ENCODE results near the gene ANKRD1. TPM values are rescaled to one million over a fixed set of nuclear protein-coding genes. Genes with fewer than 3 reads are reported as not detected.
"Not testable (repeated sequence)": the region's sequence is repeated elsewhere in the genome, so short reads cannot be mapped to it uniquely, and the experiment has no call there.

The ANKRD1 gene
- total RNA-seq, 4 donors from 2014 or later, result 0.83 TPM; not detected in 3

- Histone ChIP-seq H3K4me1 (no peaks in the 10 kb centered on the region), H3K4me3 (no peak overlapping the region), H3K9me3 (peaks cover 0 to 3% (median 0%) of the 10 kb centered on the region in 4 donors), H3K27ac (replicated peaks in 1 of 4) (no peak overlapping the region), H3K27me3 (no peaks in the 10 kb centered on the region), H3K36me3 (no peaks in the 10 kb centered on the region)
- DNase-seq (ENCODE audit: extremely low spot score), result peak; percentile 75
- 86% methylated on average over 4 of the region's 4 CpGs for WGBS
- TF ChIP-seq POLR2AphosphoS5 (IDR thresholded peaks at IDR 0.05) (no peak), EP300 (IDR thresholded peaks at IDR 0.05) (no peak), POLR2A (IDR thresholded peaks at IDR 0.05; ENCODE audit: low read depth) (no peak), CTCF (IDR thresholded peaks at IDR 0.05) (no peak)
- intact Hi-C loops (cut with DNase I), result no loop called here
These were observed 24.7 kb upstream of the ANKRD1 start for GRCh38 chr10:90945491-90946070.

- Histone ChIP-seq H3K36me3 (no peaks in the 10 kb centered on the region), H3K27me3 (no peaks in the 10 kb centered on the region), H3K4me3 (no peak overlapping the region), H3K27ac (replicated peaks in 1 of 4) (no peak overlapping the region), H3K4me1 (no peaks in the 10 kb centered on the region), H3K9me3 (no peaks in the 10 kb centered on the region)
- TF ChIP-seq EP300 (IDR thresholded peaks at IDR 0.05), result no peak
- TF ChIP-seq POLR2AphosphoS5 (IDR thresholded peaks at IDR 0.05), result no peak
- no peak for TF ChIP-seq POLR2A (IDR thresholded peaks at IDR 0.05; ENCODE audit: low read depth)
- TF ChIP-seq CTCF (IDR thresholded peaks at IDR 0.05), result no peak
- DNase-seq (ENCODE audit: extremely low spot score), result no peak
- intact Hi-C loops (cut with DNase I), result no loop called here
- WGBS, result 0% methylated on average over 1 of the region's 1 CpG
These were observed 23.9 kb upstream of the ANKRD1 start for GRCh38 chr10:90944749-90945148.

GRCh38 chr10:90942980-90943379, 22.1 kb upstream of the ANKRD1 start:
- H3K36me3 ChIP-seq; H3K9me3 ChIP-seq; H3K27ac ChIP-seq (replicated peaks in 1 of 4); H3K27me3 ChIP-seq; H3K4me1 ChIP-seq; H3K4me3 ChIP-seq; intact Hi-C loops (cut with DNase I); DNase-seq (ENCODE audit: extremely low spot score): not testable (repeated sequence)
- 81% methylated on average over 3 of the region's 3 CpGs for WGBS

DNA sequence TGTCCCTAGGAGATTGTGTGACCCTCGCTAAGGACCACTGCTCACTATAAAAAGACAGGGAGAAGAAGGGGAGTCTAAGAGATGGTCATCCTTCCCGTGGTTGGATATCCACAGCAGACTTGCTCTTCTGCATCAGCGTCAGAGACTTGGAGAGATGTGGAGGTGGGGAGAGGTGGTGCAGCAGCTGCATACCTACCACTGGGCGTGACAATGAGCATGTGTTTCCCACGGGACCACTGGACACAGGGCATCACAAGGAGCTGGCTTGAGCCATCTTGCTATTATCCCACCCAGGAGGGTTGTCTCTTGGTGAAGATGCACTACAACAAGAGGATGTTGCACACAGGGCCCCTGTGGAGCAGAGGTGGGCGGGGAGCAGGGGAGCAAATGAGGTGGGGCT, 18.8 kb upstream of the ANKRD1 start:
- intact Hi-C loops (cut with DNase I), result no loop called here
- TF ChIP-seq CTCF (IDR thresholded peaks at IDR 0.05), result no peak

DNA sequence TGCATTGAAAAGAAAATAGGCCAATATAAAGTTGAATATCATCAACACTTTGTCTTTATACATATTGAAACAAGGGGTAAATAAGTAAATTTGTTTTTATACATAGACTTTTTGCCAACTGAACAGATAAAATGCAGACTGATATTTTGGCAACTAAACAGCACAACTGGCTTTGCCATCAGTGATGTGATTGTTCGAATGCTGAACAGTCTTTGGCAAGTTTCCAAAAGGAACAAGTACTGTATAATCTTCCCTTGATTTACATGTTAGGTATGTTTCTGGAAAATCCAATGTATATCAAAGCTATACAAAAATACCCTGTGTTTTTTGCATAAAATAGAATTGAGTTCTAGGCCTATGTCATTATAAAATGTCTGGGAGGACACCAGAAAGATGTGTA, 18.2 kb upstream of the ANKRD1 start:
- Histone ChIP-seq H3K9me3 (no peaks in the 10 kb centered on the region), H3K27ac (replicated peaks in 1 of 4) (no peak overlapping the region), H3K4me3 (no peak overlapping the region), H3K4me1 (peaks cover 0 to 7% (median 3%) of the 10 kb centered on the region in 4 donors), H3K36me3 (no peaks in the 10 kb centered on the region), H3K27me3 (no peaks in the 10 kb centered on the region)
- TF ChIP-seq POLR2A (IDR thresholded peaks at IDR 0.05; ENCODE audit: low read depth) (no peak), CTCF (IDR thresholded peaks at IDR 0.05) (no peak), EP300 (IDR thresholded peaks at IDR 0.05) (no peak), POLR2AphosphoS5 (IDR thresholded peaks at IDR 0.05) (no peak)
- intact Hi-C loops (cut with DNase I), result no loop called here
- 71% methylated on average over 1 of the region's 1 CpG for WGBS
- no peak for DNase-seq (ENCODE audit: extremely low spot score)

More for the DNA sequence above, 18.8 kb upstream of the ANKRD1 start:
- Histone ChIP-seq H3K27ac (replicated peaks in 1 of 4) (no peak overlapping the region), H3K27me3 (no peaks in the 10 kb centered on the region), H3K36me3 (no peaks in the 10 kb centered on the region), H3K9me3 (no peaks in the 10 kb centered on the region), H3K4me1 (peaks cover 0 to 7% (median 3%) of the 10 kb centered on the region in 4 donors), H3K4me3 (no peak overlapping the region)
- no peak for DNase-seq (ENCODE audit: extremely low spot score)
- 89% methylated on average over 5 of the region's 6 CpGs for WGBS
